Measurements from ENCODE around the gene YEATS4.

The YEATS4 gene

DNA sequence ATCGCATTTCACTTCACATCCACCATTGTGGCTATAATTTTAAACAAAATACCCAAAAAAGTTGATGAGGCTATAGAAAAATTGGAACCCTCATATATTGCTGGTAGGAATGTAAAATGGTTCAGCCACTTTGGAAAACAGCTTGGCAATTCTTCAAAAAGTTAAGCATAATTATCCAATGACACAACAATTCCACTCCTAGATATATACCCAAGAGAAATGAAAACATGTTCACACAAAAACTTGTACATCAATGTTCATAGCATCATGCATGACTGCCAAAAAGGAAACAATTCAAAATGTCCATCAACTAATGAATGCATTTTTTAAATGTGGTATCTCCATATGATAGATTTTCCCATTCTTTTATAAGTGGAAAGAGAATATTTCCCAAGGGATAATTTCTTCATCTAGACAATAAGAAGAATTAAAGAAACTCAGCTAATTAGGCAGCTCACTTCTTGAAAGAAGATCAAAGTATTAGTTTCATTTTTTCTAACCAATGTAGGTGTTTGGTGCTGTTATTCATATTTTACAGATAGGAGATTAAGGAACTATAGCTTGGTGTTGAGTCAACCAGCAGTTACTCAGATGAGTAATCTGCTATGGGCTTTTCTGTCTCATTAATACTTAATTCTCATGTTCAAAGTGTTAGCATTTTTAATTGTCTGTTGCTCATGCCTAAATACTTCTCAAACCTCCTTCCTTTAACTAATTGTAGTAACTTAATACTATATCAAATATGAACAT, 32.8 kb downstream of the YEATS4 start:
- H3K4me3 ChIP-seq (ENCODE audit: low read length) = no peak overlapping the region
- TF ChIP-seq ZNF274 (IDR thresholded peaks at IDR 0.05; ENCODE audit: low read depth, low read length) = no peak

GRCh38 chr12:69396041-69396440, 36.5 kb downstream of the YEATS4 start:
- H3K4me3 ChIP-seq (ENCODE audit: low read length) = no peak overlapping the region
- TF ChIP-seq ZNF274 (IDR thresholded peaks at IDR 0.05; ENCODE audit: low read depth, low read length) = no peak

GRCh38 chr12:69396963-69397362, 37.4 kb downstream of the YEATS4 start:
- no peak for TF ChIP-seq ZNF274 (IDR thresholded peaks at IDR 0.05; ENCODE audit: low read depth, low read length)

DNA sequence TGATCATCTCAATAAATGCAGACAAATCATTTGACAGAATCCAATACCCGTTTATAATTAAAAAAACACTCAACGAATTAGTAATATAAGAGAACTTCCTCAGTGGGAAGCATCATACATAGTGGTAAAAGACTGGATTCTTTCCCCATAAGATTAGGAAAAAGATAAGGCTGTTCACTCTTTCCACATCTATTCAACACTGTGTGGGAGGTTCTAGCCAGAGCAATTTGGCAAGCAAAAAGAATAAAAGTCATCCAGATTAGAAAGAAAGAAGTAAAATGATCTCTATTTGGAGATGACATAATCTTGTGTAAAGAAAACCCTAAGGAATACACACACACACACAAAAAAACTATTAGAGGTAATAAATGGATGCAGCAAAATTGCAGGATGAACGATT, 38.4 kb downstream of the YEATS4 start:
- H3K4me3 ChIP-seq (ENCODE audit: low read length) = no peak overlapping the region
- no peak for TF ChIP-seq ZNF274 (IDR thresholded peaks at IDR 0.05; ENCODE audit: low read depth, low read length)

More at GRCh38 chr12:69396963-69397362, 37.4 kb downstream of the YEATS4 start:
- H3K4me3 ChIP-seq (ENCODE audit: low read length) = no peak overlapping the region

GRCh38 chr12:69401940-69402339, 42.4 kb downstream of the YEATS4 start:
- no peak for TF ChIP-seq ZNF274 (IDR thresholded peaks at IDR 0.05; ENCODE audit: low read depth, low read length)
- no peak overlapping the region for H3K4me3 ChIP-seq (ENCODE audit: low read length)

- TF ChIP-seq ZNF274 (IDR thresholded peaks at IDR 0.05; ENCODE audit: low read depth, low read length) = no peak
- no peak overlapping the region for H3K4me3 ChIP-seq (ENCODE audit: low read length)
Observed at GRCh38 chr12:69404851-69405565, 45.5 kb downstream of the YEATS4 start.

DNA sequence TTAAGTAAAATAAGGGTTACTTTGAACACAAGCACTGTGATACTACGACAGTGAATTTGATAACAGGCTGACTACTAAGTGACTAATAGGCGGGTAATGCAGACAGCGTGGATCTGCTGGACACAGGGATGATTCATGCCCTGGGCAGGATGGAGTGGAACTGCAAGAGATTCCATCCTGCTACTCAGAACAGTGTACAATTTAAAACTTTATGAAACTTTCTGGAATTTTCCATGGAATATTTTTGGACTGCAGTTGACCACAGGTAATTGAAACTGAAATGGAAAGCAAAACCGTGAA, 46.0 kb downstream of the YEATS4 start:
- TF ChIP-seq ZNF274 (IDR thresholded peaks at IDR 0.05; ENCODE audit: low read depth, low read length) = no peak
- H3K4me3 ChIP-seq (ENCODE audit: low read length) = no peak overlapping the region

GRCh38 chr12:69406217-69406616, 46.7 kb downstream of the YEATS4 start:
- TF ChIP-seq ZNF274 (IDR thresholded peaks at IDR 0.05; ENCODE audit: low read depth, low read length) = no peak
- no peak overlapping the region for H3K4me3 ChIP-seq (ENCODE audit: low read length)

DNA sequence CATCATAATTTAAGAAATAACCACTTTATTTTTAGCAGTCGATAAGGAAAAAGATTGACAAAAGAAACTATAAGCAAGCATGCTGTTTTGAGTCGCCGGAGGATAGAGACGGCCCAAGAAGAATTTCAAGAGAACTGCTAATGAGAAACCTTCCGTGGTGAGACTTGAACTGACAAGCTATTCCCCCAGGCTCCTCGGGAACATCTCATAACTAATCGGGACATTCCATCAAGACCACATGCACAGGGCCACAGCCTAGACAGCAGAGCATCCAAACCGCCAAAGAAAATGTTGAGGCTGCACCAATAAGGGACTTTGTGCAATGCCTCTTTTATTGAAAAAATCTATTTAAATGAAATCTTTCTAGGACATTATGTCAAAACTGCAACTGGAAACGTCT, 51.0 kb downstream of the YEATS4 start:
- no peak overlapping the region for H3K4me3 ChIP-seq (ENCODE audit: low read length)
- TF ChIP-seq ZNF274 (IDR thresholded peaks at IDR 0.05; ENCODE audit: low read depth, low read length) = no peak

- no peak overlapping the region for H3K4me3 ChIP-seq (ENCODE audit: low read length)
- TF ChIP-seq ZNF274 (IDR thresholded peaks at IDR 0.05; ENCODE audit: low read depth, low read length) = no peak
Observed at GRCh38 chr12:69412655-69413054, 53.1 kb downstream of the YEATS4 start.

- no peak for TF ChIP-seq ZNF274 (IDR thresholded peaks at IDR 0.05; ENCODE audit: low read depth, low read length)
- H3K4me3 ChIP-seq (ENCODE audit: low read length) = no peak overlapping the region
Observed at GRCh38 chr12:69415471-69416275, 56.1 kb downstream of the YEATS4 start.

- TF ChIP-seq ZNF274 (IDR thresholded peaks at IDR 0.05; ENCODE audit: low read depth, low read length) = no peak
- no peak overlapping the region for H3K4me3 ChIP-seq (ENCODE audit: low read length)
Observed at GRCh38 chr12:69417231-69417630, 57.7 kb downstream of the YEATS4 start.

- H3K4me3 ChIP-seq (ENCODE audit: low read length) = no peak overlapping the region
- TF ChIP-seq ZNF274 (IDR thresholded peaks at IDR 0.05; ENCODE audit: low read depth, low read length) = no peak
Observed at GRCh38 chr12:69417741-69418167, 58.2 kb downstream of the YEATS4 start.

- TF ChIP-seq ZNF274 (IDR thresholded peaks at IDR 0.05; ENCODE audit: low read depth, low read length) = no peak
- no peak overlapping the region for H3K4me3 ChIP-seq (ENCODE audit: low read length)
Observed at GRCh38 chr12:69419701-69420100, 60.2 kb downstream of the YEATS4 start.

DNA sequence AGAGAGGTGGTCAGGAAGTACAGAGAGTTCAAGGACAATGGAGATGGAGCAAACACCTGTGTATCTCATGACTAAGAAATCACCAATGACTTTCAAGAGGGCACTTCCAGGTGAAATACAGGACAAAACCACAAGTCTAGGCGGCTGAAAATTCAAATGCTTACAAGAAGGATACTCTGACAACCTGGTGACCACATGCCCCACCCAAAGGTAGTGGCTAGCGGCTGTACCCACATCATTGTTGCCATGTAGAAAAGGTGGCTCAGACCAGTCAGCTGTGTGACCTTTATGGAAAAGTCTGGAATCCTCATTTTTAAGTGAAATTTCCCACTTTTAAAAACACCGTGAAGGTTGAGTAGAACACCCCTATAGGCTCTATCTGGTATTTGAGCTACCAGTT, 62.0 kb downstream of the YEATS4 start:
- no peak for TF ChIP-seq ZNF274 (IDR thresholded peaks at IDR 0.05; ENCODE audit: low read depth, low read length)
- H3K4me3 ChIP-seq (ENCODE audit: low read length) = no peak overlapping the region

Data from GM08714 (cell line).